ENCODE data around the gene PLEKHB1.
A peak's percentile ranks its signal among the peaks of the same experiment; 100 is the strongest.

Gene PLEKHB1, protein sequence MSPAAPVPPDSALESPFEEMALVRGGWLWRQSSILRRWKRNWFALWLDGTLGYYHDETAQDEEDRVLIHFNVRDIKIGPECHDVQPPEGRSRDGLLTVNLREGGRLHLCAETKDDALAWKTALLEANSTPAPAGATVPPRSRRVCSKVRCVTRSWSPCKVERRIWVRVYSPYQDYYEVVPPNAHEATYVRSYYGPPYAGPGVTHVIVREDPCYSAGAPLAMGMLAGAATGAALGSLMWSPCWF
- 5.1 to 24.5 (median 16.5) reads per million in 4 experiments for total RNA-seq

DNA sequence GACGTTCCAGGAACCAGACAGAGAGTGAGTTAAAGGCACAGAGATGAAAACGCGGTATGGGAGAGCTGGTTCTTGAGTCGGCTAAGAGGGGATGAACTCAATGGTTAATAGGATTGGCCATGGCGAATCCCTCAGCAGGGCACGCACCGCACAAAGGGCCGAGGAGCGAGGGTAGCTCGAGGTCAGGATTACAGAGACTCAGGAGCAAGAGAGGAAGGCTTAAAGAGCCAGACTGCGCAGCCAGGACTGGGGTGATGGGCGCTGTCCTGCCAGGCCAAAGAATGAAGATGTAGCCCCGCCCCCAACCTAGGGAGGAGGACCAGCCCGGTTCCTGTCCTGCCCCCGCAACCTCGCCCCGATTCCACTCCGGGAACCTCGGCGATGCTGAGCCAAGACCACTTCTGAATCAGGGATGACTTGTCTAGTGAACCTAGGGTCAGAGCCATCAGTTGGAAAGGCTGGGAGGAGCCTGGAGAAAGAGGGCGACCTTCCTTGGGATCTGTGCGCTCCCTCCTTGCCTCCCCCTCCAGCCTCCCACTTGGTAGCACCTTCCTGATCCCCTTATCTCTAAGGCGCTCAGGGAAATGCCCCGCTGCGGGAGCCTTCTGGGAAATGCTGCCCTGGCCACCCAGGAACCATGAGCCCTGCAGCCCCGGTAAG is at the start of gene PLEKHB1:
TSS of gene PLEKHB1 (plus strand) at position 610 of the 660 bp plus-strand sequence. CDS start at position 638, 28 bp downstream.
- no peak for DNase-seq

DNA sequence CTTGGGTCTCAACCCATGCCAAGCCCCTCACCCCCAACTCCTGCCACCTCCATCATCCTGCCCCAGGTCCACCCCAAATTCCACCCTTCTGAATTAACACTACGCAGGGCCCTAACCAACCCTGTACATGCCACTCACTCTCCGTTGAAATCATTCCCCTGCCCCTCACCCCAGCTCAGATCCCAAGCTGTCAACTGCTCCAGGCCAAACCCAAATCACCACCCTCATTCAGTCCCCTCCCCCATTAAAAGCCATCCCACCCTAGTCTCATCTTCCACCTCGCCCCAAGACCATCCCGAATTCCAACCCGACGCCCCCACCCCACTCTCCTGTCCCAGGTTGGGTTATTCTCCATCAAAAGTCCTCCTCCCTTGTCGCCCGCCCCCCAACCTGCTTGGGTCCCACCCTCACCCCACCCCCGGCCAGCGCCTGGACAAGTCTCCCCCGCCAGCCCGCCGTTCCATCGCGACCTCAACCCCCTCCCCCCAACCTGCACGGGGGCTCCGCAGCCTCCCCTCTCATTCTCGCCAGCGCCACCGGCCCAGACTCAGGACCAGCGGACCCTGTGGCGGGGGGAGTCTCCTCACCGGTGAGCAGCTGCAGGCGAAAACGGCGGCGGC is 48.9 kb upstream of the PLEKHB1 start:
- no peak for DNase-seq

DNA sequence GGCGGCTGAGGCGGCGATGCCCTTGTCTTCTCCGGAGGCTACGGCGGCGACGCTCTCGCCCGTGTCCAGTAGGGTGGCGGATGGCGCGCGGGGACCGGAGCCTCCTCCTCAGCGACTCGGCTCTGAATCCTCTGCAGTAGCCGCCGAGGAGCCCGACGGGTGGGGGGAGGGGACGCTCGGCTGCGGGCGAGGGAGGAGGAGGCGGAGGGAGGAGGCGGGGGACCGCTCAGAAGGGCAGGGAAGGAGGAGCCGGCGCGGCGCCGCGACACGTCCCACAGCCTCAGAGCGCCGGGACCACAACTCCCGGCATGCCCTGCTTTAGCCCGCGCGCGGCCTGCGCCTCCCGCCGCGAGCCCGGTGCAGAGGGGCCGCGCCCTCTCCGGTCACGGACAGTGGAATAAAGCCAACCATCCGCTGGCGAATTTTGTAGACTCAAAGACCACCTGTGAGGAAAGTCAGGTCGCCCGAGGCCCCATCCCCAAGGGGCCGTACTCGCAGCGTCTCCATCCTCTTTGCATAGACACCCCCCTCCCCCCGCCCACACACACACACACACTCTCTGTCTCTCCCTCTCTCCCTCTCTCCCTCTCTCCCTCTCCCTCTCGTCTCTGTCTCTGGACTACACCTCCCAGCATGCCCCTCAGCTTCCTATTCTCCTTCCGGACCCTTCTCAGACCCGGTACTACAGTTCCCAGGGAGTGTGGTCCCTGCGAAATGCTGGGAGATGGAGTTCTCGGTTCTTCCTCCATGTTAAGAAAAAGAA is 48.2 kb upstream of the PLEKHB1 start, which contains the start of gene FAM168A:
TSS of gene FAM168A (minus strand) at position 157 of the 763 bp plus-strand sequence. CDS start 129,638 bp downstream, outside the sequence.
- DNase-seq = peak; percentile 88

DNA sequence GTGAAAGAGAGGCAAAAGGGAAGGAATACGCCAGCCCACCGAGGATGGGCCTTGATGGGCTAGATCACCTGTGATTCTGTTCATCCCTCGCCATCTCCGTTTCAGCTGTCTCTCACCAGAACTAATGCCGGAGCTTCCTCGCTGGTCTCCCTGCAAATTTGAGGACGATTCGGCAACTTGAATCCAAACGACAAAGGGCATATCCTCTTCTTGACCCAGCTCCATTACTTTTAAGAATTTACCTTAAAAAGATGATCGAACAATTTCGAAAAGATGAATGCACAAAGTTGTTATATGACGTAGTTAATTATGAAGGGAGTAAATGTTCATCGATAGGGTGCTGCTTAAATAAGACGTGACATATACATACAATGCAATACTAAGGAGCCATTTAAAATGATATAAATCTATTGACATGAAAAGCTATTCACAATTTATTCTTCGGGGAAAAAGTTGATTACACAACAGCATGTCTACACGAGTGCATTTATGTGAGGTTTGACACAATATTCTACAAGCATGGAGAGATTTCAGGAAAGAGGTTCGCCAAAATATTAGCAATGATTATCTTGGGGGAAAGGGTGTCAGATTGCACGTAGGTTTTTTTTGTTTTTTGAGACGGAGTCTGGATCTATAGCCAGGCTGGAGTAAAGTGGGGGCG is 47.5 kb upstream of the PLEKHB1 start:
- DNase-seq = no peak

DNA sequence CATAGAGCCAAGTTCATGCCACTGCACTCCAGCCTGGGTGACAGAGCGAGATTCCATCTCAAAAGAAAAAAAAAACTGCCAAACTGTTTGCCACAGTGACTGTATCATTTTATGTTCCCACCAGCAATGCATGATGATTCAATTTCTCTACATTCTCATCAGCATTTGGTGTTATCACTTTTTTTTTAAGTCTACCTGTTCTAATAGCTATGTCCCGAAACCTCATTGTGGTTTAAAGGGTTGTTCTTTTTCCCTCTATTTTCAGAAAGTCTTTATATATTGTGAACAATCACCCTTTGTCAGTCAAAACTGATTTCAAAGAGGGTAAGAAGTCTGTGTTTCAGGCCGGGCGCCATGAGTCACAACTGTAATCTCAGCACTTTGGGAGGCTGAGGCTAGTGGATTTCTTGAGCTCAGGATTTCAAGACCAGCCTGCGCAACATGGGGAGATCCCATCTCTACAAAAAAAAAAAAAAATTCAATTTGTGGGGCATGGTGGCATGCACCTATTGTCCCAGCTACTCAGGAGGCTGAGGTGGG is 33.7 kb upstream of the PLEKHB1 start:
- no peak for DNase-seq

DNA sequence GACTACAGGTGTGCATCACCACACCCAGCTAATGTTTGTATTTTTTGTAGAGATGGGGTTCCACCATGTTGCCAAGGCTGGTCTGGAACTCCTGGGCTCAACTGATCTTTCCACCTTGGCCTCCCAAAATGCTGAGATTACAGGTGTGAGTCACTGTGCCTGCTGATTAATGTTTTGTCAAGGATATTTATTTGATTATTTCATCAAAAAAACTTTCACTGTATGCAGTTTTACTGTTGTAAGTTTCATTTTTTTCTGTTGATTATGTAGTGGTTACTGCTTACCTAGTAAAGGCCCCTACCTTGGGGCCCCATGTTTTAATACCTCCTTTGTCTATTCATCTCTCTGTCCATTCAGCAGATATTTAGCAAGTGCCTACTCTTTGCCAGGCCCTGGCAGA is 31.8 kb upstream of the PLEKHB1 start:
- DNase-seq = no peak

DNA sequence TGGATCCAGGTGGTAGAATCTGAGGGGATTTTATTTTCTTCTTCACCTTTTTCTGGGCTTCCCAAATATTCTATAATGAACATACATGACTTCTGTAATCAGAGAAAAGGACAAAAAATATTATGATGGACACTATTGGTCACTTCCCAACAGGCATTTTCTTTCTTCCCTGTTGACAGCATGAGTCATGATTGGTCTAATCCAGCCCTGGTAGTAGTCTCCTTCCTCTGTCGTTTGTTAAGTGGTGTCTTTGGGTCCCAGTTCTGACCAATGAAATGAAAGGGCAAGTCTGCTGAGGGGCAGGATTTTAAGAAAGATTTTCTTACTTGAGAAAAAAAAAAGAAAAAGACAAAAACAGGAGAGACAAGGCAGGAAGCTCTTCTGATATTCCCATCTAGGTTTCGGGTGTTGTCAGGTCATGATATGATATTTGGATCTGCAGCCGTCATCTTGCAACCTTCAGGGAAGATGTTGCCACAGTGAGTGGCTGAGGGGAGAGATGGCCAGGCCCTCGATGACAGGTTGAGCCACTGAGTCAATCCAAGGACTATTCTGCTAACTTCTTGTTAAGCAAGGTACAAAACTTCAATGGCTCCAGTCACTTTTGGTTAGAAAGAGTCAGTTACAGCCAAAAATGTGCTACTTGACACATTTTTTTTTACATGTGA is 23.3 kb upstream of the PLEKHB1 start:
- DNase-seq = no peak

DNA sequence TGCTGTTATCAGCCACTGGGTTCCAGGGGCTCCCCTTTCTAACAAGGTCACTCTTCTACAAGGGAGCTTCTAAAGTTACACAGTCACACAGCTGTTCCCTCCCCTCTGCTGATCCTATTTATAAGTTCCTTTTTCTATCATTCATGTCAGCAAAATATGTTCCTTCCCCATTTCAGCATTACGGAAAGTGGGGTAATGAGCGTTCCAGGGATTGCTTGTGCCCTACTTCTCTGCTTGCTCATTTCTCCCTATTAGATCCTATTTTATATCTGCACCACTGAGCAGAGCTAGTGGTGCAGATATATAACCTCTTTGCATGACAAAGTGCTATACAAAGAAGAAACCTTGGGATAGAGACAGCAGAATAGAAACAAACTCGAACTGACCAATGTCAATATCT is 22.7 kb upstream of the PLEKHB1 start:
- no peak for DNase-seq

DNA sequence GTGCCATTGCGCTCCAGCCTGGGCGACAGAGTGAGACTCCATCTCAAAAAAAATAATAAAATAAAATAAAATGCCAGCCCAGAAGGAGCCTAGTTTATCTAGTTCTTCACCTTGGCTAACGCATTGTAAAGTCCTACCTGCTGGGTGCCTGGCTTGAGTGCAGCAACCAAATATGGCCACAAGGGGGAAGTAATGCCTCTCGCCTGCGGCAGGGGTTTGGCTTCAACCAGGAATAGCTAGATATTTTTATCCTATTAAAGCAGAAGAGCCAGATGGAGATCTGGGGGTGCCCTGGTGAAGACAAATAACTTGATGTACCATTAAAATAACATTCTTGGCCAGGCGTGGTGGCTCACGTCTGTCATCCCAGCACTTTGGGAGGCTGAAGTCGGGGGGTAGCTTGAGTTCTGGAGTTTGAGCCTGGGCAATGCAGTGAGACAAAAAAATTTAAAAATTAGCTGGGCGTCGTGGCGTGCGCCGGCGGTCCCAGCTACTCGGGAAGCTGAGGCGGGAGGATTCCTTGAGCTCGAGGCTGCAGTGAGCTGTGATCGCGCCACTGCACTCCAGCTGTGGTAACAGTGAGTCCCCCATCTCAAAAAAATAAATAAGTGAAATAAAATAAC is 20.6 kb upstream of the PLEKHB1 start:
- peak; percentile 52 for DNase-seq

DNA sequence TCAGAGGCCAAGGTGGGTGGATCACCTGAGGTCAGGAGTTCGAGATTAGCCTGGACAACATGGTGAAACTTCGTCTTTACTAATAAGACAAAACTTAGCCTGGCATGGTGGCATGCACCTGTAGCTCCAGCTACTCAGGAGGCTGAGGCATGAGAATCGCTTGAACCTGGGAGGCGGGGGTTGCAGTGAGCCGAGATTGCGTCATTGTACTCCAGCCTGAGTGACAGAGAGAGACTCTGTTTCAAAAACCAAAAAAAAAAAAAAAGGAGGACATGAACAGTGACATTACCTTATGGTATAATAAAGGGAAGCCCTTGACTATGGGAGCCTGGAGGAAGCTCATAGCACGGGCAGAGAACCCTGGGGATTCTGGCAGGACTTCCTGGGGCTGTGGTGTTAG is 16.5 kb upstream of the PLEKHB1 start:
- DNase-seq = no peak

DNA sequence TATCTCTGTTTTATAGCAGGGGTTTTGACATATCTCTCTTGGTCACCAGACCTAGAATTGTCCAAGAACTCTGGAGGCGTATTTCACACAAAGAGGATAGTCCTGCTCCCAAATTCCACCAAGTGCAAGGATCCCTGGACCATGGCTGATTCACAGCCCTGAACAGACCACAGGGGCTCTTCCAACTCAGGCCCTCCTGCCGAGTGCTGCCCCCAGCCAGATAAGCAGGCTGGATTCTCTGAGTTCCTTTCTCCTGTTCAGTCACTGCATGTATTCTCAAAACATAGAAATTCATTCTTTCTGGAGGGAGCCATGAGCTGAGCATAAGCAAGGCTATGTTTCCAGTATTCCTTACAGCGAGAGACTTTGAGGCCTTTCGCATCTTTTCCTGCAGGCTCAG is 13.4 kb upstream of the PLEKHB1 start:
- no peak for DNase-seq

DNA sequence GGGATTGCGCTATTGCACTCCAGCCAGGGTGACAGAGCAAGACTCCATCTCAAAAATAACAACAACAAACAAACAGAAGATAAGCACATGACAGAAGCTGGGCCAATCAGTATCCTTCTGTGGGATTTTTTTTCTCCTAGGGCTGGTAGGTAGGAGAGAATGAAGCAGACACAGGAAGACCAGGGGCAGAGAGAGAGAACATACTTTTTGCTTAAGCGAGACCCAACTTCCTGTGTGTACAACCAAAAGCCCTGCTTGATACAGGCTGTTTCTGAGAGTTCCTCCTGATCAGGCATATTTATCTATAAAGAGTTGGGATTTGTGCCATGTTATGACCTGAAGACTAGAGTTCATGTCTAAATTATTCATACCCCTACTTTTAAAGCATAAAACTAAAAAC is 12.4 kb upstream of the PLEKHB1 start:
- no peak for DNase-seq

DNA sequence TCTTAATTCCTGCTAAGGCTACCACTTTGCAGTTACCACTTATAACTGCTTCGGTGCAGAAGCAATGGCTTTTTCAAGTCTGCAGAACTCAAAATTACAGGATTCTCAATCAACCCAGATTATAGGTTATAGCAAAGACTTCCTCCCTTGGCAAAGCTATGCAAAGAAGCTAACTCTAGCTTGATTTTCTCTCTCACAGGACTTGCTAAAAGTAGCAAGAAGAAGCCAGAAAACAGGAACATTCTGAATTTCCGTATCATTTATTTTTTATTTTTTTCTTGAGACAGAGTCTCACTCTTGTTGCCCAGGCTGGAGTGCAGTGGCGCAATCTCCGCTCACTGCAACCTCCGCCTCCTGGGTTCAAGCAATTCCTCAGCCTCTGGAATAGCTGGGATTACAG is 10.7 kb upstream of the PLEKHB1 start:
- no peak for DNase-seq

DNA sequence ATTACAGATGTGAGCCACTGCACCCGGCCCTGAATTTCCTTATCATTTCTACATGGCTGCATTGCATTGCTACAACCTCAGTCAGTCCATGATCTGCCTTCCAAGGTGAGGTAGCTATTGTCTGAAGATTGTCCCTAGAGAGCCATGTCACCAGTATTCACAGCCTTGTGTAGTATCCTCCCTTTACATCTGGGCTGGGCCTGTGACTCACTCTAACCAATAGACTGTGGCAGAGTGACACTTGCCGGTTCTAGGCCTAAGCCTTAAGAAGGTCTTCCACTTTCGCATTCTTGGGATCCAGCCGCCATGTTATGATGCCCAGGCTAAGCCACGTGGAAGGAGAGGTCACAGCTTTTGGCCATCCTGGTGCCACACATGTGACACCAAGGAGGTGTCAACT is 10.1 kb upstream of the PLEKHB1 start:
- DNase-seq = no peak

DNA sequence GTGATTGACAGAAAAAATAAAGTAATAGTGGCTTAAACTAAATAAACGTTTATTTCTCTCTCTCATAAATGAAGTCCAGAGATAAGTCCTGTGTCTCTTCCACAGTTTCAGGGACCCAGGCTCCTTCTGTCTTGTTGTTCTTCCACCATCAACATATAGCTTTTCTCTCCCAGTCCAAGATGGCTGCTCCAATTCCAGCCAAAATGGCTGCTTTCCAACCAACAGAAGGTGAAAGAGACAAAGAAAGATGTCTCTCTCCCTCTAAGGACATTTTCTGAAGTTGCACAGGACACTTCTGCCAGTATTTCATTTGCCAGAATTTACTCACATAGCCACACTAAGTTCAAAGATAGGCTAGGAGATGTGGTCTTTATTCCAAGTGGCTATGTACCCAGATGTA is 9.4 kb upstream of the PLEKHB1 start:
- DNase-seq = no peak

DNA sequence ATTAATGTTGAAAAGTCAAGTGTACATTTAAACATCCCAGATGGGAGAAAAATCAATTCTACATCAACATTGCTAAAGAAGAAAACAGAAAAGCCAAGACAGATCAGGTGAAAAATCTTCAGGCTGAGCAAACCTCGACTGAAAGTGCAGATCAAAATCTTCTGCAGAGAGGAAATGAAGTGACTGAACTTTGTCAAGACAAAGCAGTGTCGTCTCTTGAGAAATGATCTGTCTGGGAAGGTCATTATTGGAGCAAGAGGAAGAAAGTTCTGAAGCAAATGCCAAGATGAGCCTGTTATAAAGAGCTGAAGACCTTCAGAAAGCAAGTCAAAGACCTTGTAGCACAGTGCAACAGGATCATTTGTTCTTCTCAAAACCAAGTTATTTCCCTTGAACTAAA is 5.8 kb upstream of the PLEKHB1 start:
- DNase-seq = no peak

DNA sequence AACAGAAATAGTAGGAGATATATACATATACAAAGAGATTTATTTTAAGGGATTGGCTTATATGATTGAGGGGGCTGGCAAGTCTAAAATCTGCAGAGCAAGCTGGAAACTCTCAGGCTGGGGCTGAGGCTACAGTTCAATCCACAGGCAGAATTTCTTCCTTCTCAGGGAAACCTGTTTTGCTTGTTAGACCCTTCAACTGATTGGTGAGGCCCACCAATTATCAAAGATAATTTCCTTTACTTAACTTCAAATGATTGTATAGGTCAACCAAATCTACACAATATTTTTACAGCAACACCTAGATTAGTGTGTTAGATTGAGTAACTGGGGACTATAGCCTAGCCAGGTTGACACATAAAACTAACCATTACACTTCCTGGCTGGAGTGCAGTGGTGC is 4.7 kb upstream of the PLEKHB1 start:
- no peak for DNase-seq

DNA sequence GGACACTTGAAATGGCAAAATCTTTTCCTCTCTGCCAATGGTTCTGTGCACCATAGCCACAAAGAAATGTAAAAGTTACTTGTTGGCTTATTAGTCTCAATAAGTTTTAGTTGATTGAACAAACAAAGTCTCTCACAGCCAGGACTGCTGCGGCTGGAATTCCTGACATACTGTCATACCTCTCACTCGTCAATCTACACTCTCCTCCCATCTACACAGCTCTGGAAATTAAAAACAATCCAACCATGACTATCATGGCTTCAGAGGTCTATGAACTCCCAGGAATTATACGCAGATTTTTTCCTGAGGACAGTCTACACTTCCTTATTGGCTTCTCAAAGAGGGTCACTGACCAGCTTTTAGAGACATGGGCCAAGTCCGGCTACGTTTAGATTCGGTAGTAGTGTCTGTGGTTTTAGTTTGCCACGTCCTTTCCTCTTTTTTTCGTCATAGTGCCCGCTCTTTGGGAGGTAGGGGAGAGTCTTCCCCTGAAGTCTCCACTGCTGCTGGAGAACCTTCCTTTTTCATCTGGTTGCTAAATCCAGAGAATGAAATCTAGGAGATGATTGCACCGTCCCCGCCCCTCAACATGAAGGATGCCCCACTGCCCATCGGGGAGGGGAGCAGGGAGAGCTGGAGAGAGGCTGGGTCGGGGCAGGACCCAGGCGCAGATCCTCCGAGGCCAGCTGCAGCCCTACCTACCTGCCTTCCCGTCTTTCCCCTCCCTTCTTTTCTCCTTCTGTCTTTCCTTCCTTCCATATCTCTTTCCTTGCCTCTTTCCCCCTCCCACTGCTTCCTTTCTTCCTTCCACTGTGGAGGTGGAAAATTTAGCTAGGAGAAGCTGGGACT is 1.0 kb upstream of the PLEKHB1 start:
- DNase-seq = no peak

DNA sequence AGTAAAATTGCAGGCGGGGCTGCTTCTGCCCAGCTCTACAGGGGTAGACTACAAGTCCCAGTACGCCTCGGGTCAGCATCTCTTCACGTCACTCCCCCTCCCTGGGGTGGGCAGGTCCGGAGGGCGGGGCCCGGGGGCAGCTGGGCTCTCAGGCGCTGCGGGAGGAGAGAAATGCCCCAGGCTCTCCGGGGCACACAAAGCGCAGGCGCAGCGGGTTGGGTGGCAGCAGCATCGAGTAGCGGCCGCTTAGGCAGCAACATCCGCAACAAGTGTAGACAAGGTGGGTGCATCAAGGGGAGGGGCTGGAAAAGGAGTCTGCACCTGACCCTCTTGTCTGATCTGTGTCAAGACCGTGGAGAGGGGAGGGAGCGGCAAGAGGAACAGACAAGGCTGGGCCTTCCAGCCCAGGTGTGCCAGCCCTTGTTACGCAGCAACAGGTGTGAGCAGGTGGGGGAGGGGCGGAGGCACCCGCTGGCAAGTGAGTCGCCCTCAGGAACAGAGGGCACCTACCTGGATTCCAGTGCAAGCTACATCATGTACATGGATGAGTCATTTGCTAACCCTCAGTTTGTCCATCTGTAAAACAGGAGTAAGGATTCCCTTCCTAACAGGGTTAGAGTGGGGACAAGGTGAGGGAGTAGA is 1.2 kb downstream of the PLEKHB1 start:
- peak; percentile 90 for DNase-seq

DNA sequence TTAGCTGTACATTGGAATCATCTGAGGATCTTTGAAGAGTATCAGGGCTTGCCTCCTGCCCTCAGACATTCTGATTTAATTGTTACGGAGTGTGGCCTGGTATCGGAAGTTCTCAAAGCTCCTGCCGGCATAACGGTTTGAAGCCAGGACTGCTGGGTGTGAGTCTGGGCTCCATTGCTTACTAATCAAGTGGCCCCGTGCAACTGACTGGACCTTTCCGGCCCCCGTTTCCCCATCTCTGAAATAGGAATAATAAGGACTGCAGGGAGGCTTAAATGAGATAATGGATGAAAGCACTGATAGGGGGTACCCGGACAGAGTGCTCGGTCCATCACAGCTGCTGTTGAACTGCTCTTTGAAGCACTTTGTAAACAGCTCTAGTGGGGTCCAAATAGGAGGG is 1.7 kb downstream of the PLEKHB1 start:
- no peak for DNase-seq

Data from effector CD8-positive, alpha-beta T cell (primary cell).